Measurements from ENCODE around the gene DLGAP3.
A peak's percentile ranks its signal among the peaks of the same experiment; 100 is the strongest.
"Not testable (repeated sequence)": the region's sequence is repeated elsewhere in the genome, so short reads cannot be mapped to it uniquely, and the experiment has no call there.

The DLGAP3 gene

DNA sequence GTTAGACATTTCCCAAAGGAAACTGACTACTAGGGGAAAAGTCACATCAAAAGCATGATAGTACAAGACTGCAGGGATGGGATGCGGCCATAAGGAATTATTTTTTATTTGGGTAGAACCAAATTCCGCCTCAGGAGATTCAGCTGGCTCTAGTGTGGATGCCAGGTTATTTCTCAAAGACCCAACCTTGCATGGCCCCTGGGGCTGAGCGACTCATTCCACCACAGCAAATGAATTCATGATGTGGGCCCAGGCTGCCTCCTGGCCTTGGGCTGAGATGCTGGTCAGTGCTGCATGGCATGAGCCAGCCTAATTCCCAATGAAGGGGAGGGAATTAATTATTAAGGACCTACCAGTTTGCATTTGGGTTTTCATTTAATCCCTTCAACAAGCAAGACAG is 43.9 kb upstream of the DLGAP3 start:
- no peak for FAIRE-seq
- no peak for DNase-seq (ENCODE audit: insufficient read length, low spot score)
- TF ChIP-seq TAF1 (IDR thresholded peaks at IDR 0.05; ENCODE audit: low read depth, low read length) (no peak), POLR2AphosphoS5 (IDR thresholded peaks at IDR 0.05; ENCODE audit: low read depth, low read length) (no peak), POLR2A (IDR thresholded peaks at IDR 0.05; ENCODE audit: low read depth, low read length) (no peak), PAX5 (IDR thresholded peaks at IDR 0.05; ENCODE audit: insufficient read depth, low read length, severe bottlenecking) (no peak), SPI1 (IDR thresholded peaks at IDR 0.05; ENCODE audit: low read depth, low read length) (no peak), POU2F2 (IDR thresholded peaks at IDR 0.05; ENCODE audit: low read depth, low read length) (no peak)

DNA sequence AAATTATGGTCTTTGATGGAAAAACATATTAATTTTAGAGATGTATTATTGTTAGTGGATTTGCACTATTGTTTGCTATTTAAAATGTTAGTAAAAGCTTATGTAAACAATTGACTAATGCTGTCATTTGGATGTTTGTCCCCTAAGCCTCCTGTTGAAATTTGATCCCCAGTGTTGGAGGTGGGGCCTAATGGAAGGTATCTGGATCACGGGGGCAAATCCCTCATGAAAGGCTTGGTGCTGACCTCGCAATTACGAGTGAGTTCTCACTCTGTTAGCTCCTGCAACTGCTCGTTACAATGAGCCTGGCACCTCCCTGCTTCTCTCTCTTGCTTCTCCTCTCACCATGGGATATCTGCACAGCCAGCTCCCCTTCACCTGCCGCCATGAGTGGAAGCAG is 41.4 kb upstream of the DLGAP3 start:
- FAIRE-seq (no peak), DNase-seq (ENCODE audit: insufficient read length, low spot score) (no peak)
- TF ChIP-seq TAF1 (IDR thresholded peaks at IDR 0.05; ENCODE audit: low read depth, low read length) = no peak

- no peak for DNase-seq (ENCODE audit: insufficient read length, low spot score)
- TF ChIP-seq POLR2AphosphoS5 (IDR thresholded peaks at IDR 0.05; ENCODE audit: low read depth, low read length) (no peak), SPI1 (IDR thresholded peaks at IDR 0.05; ENCODE audit: low read depth, low read length) (peak; percentile 78)
- no peak for FAIRE-seq
These were observed 40.8 kb upstream of the DLGAP3 start for GRCh38 chr1:34970220-34970735.

DNA sequence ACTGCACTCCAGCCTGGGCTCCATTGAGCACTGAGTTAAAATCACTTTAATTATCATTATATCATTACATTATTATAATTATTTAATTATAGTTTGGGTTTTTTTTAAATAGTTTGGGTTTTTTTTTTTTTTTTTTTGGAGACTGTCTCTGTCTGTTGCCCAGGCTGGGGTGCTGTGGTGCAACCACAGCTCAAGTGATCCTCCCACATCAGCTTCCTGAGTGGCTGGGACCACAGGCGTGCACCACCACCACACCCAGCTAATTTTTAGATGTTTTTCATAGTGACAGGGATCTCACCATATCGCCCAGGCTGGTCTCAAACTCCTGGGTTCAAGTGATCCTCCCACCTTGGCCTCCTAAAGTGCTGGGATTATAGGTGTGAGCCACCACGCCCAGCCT is 38.8 kb upstream of the DLGAP3 start:
- not testable (repeated sequence) for DNase-seq (ENCODE audit: insufficient read length, low spot score)
- peak; percentile 41 for FAIRE-seq

DNA sequence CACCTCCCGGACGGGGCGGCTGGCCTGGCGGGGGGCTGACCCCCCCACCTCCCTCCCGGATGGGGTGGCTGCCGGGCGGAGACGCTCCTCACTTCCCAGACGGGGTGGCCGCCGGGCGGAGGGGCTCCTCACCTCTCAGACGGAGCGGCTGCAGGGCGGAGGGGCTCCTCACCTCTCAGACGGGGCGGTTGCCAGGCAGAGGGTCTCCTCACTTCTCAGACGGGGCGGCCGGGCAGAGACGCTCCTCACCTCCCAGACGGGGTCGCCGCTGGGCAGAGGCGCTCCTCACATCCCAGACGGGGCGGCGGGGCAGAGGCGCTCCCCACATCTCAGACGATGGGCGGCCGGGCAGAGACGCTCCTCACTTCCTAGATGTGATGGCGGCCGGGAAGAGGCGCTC is 38.2 kb upstream of the DLGAP3 start:
- DNase-seq (ENCODE audit: insufficient read length, low spot score); FAIRE-seq: not testable (repeated sequence)

DNA sequence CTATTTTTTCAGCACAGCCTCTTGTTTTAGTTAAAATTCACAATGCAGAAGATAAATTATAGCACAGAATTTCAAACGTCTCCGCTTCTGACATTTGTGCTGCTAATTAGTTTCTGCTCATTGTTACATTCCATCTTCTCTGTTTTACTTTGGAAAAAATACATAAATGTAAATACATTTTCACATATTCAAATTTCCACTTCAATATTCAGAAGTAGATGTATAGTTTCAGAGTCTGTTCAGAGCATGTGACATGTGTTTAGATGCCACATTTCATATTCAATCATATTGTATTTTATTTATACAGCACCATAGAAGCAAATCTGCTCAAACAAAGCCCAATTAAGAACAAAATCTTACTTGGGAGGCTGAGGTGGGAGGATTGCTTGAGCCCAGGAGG is 36.1 kb upstream of the DLGAP3 start:
- no peak for FAIRE-seq
- no peak for DNase-seq (ENCODE audit: insufficient read length, low spot score)
- TF ChIP-seq POLR2A (IDR thresholded peaks at IDR 0.05; ENCODE audit: low read depth, low read length) (no peak), POU2F2 (IDR thresholded peaks at IDR 0.05; ENCODE audit: low read depth, low read length) (no peak), PAX5 (IDR thresholded peaks at IDR 0.05; ENCODE audit: insufficient read depth, low read length, severe bottlenecking) (no peak), POLR2AphosphoS5 (IDR thresholded peaks at IDR 0.05; ENCODE audit: low read depth, low read length) (no peak), TAF1 (IDR thresholded peaks at IDR 0.05; ENCODE audit: low read depth, low read length) (no peak), SPI1 (IDR thresholded peaks at IDR 0.05; ENCODE audit: low read depth, low read length) (no peak)

DNA sequence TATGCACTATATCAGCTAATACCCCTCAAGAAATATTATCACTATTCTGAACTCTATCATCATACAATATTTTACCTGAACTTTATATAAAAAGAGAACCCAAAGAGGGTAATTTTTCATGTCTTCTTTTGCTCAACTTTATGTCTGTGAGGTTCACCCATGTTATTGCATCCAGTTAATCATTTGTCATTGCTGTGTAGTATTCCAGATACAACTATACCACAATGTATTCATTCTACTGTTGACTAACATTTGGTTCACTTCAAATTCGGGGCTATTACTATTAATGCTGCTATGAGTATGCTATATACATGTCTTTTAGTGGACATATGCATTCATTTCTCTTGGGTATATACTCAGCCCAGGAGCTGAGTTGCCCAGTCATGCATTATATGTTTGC is 21.0 kb upstream of the DLGAP3 start:
- FAIRE-seq = no peak
- TF ChIP-seq PAX5 (IDR thresholded peaks at IDR 0.05; ENCODE audit: insufficient read depth, low read length, severe bottlenecking) (no peak), POLR2A (IDR thresholded peaks at IDR 0.05; ENCODE audit: low read depth, low read length) (no peak), POLR2AphosphoS5 (IDR thresholded peaks at IDR 0.05; ENCODE audit: low read depth, low read length) (no peak), TAF1 (IDR thresholded peaks at IDR 0.05; ENCODE audit: low read depth, low read length) (no peak), POU2F2 (IDR thresholded peaks at IDR 0.05; ENCODE audit: low read depth, low read length) (no peak)
- no peak for DNase-seq (ENCODE audit: insufficient read length, low spot score)

- DNase-seq (ENCODE audit: insufficient read length, low spot score); FAIRE-seq: not testable (repeated sequence)
These were observed 19.3 kb upstream of the DLGAP3 start for GRCh38 chr1:34948739-34949138.

DNA sequence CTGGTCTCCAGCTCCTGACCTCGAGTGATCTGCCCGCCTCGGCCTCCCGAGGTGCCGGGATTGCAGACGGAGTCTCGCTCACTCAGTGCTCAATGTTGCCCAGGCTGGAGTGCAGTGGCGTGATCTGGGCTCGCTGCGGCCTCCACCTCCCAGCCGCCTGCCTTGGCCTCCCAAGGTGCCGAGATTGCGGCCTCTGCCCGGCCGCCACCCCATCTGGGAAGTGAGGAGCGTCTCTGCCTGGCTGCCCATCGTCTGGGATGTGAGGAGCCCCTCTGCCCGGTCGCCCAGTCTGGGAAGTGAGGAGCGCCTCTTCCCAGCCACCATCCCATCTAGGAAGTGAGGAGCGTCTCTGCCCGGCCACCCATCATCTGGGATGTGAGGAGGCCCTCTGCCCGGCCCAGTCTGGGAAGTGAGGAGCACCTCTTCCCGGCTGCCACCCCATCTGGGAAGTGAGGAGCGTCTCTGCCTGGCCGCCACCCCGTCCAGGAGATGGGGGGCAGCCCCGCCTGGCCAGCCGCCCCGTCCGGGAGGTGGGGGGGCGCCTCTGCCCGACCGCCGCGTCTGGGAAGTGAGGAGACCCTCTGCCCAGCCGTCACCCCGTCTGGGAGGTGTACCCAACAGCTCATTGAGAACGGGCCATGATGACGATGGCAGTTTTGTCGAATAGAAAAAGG is 18.3 kb upstream of the DLGAP3 start:
- not testable (repeated sequence) for FAIRE-seq; DNase-seq (ENCODE audit: insufficient read length, low spot score)

DNA sequence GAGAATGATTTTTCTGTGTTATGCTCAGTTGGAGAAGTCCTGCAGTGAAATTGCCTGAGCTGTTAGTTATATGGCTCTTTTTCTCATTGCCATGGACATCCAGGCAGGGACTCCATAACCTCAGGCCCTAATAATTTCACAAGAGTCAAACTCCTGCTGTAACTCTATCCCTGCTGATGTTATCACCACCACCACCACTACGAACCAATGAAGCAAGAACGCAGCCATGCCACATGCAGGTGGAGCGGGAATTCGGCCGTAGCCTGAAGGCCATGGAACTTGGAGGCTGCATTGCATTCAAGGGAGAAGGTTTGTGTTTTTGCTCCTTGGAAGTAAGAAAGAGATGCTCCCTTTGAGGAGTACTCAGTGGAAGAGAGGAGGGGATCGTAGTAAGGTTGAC is 16.8 kb upstream of the DLGAP3 start:
- no peak for FAIRE-seq
- no peak for DNase-seq (ENCODE audit: insufficient read length, low spot score)
- TF ChIP-seq POU2F2 (IDR thresholded peaks at IDR 0.05; ENCODE audit: low read depth, low read length) = no peak
- no peak for TF ChIP-seq TAF1 (IDR thresholded peaks at IDR 0.05; ENCODE audit: low read depth, low read length)
- TF ChIP-seq POLR2A (IDR thresholded peaks at IDR 0.05; ENCODE audit: low read depth, low read length) = no peak
- TF ChIP-seq SPI1 (IDR thresholded peaks at IDR 0.05; ENCODE audit: low read depth, low read length) = no peak
- TF ChIP-seq POLR2AphosphoS5 (IDR thresholded peaks at IDR 0.05; ENCODE audit: low read depth, low read length) = no peak
- TF ChIP-seq PAX5 (IDR thresholded peaks at IDR 0.05; ENCODE audit: insufficient read depth, low read length, severe bottlenecking) = no peak

- not testable (repeated sequence) for DNase-seq (ENCODE audit: insufficient read length, low spot score); FAIRE-seq
These were observed 12.3 kb upstream of the DLGAP3 start for GRCh38 chr1:34941798-34942197.

- no peak for FAIRE-seq
- TF ChIP-seq TAF1 (IDR thresholded peaks at IDR 0.05; ENCODE audit: low read depth, low read length) (no peak), SPI1 (IDR thresholded peaks at IDR 0.05; ENCODE audit: low read depth, low read length) (no peak), POLR2A (IDR thresholded peaks at IDR 0.05; ENCODE audit: low read depth, low read length) (no peak), POLR2AphosphoS5 (IDR thresholded peaks at IDR 0.05; ENCODE audit: low read depth, low read length) (no peak), PAX5 (IDR thresholded peaks at IDR 0.05; ENCODE audit: insufficient read depth, low read length, severe bottlenecking) (no peak), POU2F2 (IDR thresholded peaks at IDR 0.05; ENCODE audit: low read depth, low read length) (no peak)
These were observed 1.2 kb upstream of the DLGAP3 start for GRCh38 chr1:34930702-34931071.

More at GRCh38 chr1:34930702-34931071, 1.2 kb upstream of the DLGAP3 start:
- no peak for DNase-seq (ENCODE audit: insufficient read length, low spot score)
